AG09309 (cell line): ENCODE results near the gene KSR1.

Experiments
- DNase-seq: peaks from one replicate; pipeline ENCODE4 v3.0.0-alpha.2; 2010; ENCODE audit warnings: low read depth
- H3K4me3 ChIP-seq: 2 replicates; pipeline ENCODE4 v1.5.1; 2011; ENCODE audit warnings: mild to moderate bottlenecking, low read depth, low read length, moderate library complexity; ENCODE audit not compliant: control insufficient read depth
- TF ChIP-seq, protein P1 (sequence below): IDR thresholded peaks from 2 replicates; pipeline ENCODE4 v1.5.1; 2011; ENCODE audit warnings: mild to moderate bottlenecking, low read depth, low read length, inconsistent platforms; ENCODE audit not compliant: insufficient read depth, control insufficient read depth; ENCODE audit errors: missing control alignments

The KSR1 gene

DNA sequence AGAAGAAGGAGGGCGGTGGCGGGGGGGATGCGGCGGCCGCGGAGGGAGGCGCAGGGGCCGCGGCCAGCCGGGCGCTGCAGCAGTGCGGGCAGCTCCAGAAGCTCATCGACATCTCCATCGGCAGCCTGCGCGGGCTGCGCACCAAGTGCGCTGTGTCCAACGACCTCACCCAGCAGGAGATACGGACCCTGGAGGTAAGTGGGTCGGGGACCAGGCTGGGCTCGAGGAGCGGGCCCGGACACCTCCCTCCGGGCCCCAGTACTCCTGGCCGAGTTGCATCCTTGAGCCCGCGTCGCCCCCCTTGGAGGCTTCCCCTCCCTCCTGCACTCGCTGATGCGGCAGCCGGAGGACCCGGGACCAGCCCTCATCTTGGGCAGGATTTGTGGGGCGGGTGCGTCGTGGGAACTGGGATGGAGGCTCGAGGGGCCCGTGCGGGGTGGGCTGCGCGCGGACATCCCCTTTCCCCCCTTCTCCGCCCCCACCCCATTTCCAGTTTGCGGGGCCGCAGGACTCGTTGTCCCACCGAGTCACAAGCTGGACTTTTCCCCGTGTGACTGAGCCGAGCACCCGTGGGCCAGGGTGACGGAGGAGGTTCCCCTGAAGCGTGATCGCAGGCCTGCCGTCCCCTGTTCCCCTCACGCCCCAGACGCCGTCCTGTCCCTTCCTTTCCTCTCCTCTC, 572 bp downstream of the KSR1 start:
- TF ChIP-seq, protein P1, sequence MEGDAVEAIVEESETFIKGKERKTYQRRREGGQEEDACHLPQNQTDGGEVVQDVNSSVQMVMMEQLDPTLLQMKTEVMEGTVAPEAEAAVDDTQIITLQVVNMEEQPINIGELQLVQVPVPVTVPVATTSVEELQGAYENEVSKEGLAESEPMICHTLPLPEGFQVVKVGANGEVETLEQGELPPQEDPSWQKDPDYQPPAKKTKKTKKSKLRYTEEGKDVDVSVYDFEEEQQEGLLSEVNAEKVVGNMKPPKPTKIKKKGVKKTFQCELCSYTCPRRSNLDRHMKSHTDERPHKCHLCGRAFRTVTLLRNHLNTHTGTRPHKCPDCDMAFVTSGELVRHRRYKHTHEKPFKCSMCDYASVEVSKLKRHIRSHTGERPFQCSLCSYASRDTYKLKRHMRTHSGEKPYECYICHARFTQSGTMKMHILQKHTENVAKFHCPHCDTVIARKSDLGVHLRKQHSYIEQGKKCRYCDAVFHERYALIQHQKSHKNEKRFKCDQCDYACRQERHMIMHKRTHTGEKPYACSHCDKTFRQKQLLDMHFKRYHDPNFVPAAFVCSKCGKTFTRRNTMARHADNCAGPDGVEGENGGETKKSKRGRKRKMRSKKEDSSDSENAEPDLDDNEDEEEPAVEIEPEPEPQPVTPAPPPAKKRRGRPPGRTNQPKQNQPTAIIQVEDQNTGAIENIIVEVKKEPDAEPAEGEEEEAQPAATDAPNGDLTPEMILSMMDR, result no peak
- no peak for DNase-seq

GRCh38 chr17:27457360-27457715, 1.1 kb downstream of the KSR1 start:
- H3K4me3 ChIP-seq, result peak overlapping the region; percentile 63
- TF ChIP-seq, protein P1, result no peak
- DNase-seq, result no peak

More for the DNA sequence above, 572 bp downstream of the KSR1 start:
- peak overlapping the region; percentile 63 for H3K4me3 ChIP-seq

DNA sequence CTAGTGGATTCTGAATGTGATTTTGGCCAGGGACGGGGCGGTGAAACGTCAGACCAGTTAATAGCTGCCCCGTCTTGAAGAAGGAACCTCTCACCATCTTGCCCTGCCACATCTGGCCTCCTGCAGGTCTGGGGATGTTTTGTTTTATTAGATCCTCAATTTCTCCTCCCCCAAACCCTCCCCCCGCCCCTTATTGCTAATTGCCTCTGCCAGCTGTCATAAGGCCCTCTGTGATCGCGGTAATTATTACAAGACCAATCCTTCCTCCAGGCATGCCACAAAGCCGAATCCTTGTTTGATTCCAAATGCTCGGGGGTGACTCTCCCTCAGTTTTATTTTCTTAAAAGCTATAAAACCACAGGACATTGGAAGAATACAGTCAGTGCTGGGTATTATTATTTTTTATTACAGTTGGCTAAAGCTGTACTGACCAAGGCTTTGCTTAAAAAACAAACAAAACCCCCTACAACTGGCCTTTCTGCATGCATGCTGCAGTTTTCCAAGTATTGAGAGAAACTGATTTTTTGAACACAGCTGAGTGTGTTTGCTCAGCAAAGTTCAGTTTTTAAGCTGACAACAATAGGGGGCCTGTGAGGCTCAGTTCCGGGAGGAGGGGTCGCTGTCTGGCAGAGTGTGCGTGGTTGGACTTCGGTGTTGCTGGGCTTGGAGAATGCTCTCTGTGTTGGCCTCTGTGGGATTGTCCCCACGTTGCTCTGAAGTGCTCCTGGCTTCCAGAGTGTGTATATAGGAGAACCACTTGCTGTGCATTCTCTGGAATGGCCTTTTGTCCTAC, 1.7 kb downstream of the KSR1 start:
- peak; percentile 63 for DNase-seq
- no peak overlapping the region; the same call in 1 of the 2 replicates for H3K4me3 ChIP-seq
- TF ChIP-seq, protein P1, result no peak

- H3K4me3 ChIP-seq, result no peak overlapping the region
- DNase-seq, result no peak
- TF ChIP-seq, protein P1, result no peak
Measured at GRCh38 chr17:27458524-27458908, 2.3 kb downstream of the KSR1 start.

GRCh38 chr17:27459433-27459832, 3.2 kb downstream of the KSR1 start:
- DNase-seq, result no peak
- H3K4me3 ChIP-seq, result no peak overlapping the region
- TF ChIP-seq, protein P1, result no peak

DNA sequence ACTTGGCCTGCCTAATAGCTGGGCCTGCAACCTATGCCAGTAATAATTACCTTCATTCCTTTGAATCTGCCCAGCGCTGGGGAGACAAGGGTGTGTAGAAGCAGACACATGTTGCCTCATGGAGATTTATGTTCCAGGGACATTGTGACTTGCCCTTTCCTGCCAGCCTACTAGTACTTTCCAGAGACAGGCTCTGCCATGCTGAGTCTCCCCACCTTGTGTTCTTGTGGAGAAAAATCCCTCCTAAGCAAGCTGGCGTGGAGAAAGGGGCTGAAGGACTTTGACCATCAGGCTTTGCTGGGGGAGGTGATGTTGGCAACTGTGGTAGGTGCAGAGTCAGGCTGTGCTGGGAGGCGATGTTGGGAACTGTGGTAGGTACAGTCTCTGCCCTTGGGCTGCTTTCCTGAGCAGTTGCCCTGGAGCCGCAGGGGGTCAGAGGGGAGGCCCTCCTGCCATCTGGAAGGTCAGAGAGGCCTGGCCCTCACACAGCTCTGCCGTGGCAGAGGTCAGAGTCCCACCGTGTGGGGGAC, 4.0 kb downstream of the KSR1 start:
- DNase-seq, result no peak
- TF ChIP-seq, protein P1, result no peak

More for the DNA sequence above, 4.0 kb downstream of the KSR1 start:
- H3K4me3 ChIP-seq, result no peak overlapping the region
